ENCODE results near the gene GSTK1. TPM values are rescaled to one million over a fixed set of nuclear protein-coding genes. Genes with fewer than 3 reads are reported as not detected.
"Not testable (repeated sequence)": the region's sequence is repeated elsewhere in the genome, so short reads cannot be mapped to it uniquely, and the experiment has no call there.

The GSTK1 gene
- polyA plus RNA-seq, 12 donors = 72.2 to 111 (median 84.4) TPM; not detected in 1

- DNase-seq = not testable (repeated sequence)
These were observed 941 bp downstream of the GSTK1 start for GRCh38 chr7:143264196-143264568.

DNA sequence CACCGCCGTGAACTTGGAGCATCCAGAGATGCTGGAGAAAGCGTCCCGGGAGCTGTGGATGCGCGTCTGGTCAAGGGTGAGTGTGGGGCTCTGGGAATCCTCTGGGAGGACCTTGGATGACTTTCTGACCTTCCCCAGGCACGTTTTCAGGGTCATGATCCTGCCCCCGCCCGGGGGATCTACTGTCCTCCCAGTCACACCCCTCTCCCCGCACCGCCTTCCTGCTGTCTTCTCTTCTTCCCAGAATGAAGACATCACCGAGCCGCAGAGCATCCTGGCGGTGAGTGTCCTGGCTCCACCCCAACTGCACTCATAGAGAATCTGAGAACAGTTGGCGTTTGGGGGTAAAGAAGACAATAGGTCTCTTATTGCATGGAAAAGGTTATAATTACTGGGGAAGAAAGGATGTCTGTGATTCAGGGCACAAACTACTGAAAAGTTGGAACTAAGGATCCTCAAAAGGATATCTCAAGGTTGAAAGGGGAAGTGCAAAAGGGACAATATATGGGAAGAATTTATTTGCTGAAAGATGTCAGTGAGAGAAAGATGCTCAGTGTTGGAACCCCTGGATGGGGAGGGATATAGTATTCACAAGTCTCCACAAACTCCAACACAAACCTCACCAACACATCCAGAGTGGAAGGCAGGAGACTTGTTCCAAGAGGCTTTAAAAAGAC lies 1.9 kb downstream of the GSTK1 start:
- DNase-seq = no peak

DNA sequence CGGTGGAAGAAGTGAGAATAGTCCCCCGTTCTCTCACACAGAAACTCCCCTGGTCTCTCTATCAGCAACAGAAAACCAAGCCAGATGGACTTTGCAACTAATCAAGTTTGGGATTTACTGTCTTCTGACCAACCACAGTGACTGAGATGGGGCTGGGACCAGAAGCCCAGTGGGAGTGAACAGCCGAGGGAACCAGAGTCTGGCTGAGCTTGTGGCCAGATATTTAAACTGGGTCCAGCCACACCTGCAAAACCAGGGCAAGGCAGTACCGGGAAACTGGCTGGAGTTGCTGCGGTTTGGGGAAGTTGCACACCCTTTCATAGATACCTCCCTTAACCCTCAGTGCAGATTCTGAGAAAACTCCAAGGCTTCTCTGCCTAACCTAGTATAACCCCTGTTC lies 6.0 kb downstream of the GSTK1 start:
- DNase-seq = no peak

DNA sequence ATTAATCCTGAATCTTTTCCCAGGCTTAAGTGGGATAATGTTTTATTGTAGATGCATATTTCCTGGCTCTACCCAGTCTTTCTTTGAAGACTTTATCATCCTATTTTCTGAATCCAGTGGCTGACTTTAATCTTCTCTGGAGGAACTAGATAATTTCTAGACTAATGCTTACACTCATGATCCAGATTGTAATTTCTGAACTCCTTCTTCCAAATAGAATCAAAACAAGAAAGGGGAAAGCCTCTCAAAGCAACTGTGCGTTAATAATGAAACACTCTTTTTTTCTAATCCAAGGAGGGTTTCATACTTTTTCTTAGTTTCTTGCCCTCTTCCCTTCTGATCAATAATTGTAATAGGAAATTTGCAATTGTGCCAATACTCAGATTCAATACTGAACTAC lies 8.0 kb downstream of the GSTK1 start:
- DNase-seq = no peak

DNA sequence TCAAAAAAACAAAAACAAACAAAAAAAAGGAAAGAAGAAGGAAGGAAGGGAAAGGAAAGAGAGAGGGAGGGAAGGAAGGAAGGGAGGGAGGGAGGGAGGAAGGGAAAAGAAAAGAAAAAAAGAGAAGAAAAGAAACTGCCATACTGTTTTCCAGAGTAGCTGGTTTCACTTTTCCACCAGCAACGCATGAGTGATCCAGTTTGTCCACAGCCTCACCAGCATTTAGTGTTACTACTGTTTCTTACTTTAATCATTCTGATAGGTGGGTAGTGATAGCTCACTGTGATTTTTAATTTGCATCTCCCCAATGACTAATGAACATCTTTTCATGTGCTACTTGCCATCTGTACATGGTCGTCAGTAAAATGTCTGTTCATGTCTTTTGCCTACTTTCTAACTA lies 9.6 kb downstream of the GSTK1 start:
- no peak for DNase-seq

GRCh38 chr7:143279186-143280098 lies 16.2 kb downstream of the GSTK1 start:
- peak; percentile 78 for DNase-seq

DNA sequence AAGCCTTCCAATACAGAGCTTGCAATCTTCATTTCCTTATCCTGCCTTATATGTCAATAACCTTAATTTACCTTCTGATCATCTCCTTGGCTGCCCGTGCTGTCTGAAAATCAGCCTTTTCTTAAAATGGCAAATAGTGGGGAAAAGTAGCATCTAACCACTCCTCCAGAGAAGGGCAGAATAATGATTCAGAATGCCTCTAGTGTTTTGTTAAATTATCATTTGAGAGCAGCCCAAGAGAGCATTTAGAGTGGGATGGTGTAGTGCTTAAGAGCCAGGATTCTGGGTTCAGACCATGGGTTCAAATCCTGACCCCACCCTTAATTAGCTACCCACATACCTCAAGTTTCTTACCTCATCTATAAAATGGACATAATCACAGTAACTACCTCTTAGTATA lies 16.9 kb downstream of the GSTK1 start:
- DNase-seq = no peak

DNA sequence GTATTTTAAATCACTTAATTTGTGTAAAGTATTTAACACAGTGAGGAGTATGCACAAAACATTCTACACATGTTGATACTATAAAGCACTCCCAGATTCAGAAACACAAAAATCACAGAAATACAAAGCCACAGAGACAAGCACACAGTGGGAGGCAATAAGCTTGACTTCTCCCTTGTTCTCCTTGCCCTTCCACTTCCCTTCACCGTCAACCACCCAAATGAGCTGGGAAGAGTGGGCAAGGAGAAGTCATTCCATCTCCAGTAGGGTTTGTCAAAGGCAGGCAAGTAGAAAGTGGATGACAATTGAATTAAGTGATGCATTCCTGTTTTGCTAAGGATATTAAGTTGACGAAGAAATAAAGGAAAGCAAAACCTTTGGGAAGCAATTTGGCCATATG lies 17.3 kb downstream of the GSTK1 start:
- DNase-seq = no peak

- no peak for DNase-seq
These were observed 18.3 kb downstream of the GSTK1 start for GRCh38 chr7:143281529-143281928.

GRCh38 chr7:143282124-143282523 lies 18.9 kb downstream of the GSTK1 start:
- no peak for DNase-seq

DNA sequence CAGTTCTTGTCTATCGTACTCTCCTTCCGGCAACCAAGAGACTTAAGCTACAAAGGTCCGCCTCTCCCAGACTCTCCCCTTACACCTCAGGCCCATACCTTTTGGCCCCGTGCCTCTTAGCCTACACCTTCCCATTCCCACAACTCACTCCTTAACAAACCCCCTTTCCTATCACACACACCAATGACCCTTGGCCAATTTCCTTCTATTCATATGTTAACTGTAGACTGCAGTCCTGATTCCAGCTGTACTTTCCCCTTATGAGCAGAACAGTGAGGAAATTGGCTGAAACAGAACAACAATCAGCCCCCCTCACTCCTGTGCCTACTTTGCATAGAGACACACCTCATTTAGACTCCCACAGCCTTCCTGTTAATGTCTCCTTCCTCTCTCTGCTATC lies 20.1 kb downstream of the GSTK1 start:
- DNase-seq = no peak

GRCh38 chr7:143284591-143285469 lies 21.6 kb downstream of the GSTK1 start, which contains the start of gene TMEM139:
Gene TMEM139, plus strand, starts transcription at chr7:143284958. Its CDS starts 1,000 bp downstream, at chr7:143285958.
- no peak for DNase-seq

- no peak for DNase-seq
These were observed 22.2 kb downstream of the GSTK1 start for GRCh38 chr7:143285470-143285778.

- DNase-seq = no peak
These were observed 22.7 kb downstream of the GSTK1 start for GRCh38 chr7:143285806-143286521.

DNA sequence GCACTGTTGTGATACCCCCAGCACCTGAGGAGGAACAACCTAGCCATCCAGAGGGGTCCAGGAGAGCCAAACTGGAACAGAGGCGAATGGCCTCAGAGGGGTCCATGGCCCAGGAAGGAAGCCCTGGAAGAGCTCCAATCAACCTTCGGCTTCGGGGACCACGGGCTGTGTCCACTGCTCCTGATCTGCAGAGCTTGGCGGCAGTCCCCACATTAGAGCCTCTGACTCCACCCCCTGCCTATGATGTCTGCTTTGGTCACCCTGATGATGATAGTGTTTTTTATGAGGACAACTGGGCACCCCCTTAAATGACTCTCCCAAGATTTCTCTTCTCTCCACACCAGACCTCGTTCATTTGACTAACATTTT lies 23.3 kb downstream of the GSTK1 start:
- DNase-seq = no peak

DNA sequence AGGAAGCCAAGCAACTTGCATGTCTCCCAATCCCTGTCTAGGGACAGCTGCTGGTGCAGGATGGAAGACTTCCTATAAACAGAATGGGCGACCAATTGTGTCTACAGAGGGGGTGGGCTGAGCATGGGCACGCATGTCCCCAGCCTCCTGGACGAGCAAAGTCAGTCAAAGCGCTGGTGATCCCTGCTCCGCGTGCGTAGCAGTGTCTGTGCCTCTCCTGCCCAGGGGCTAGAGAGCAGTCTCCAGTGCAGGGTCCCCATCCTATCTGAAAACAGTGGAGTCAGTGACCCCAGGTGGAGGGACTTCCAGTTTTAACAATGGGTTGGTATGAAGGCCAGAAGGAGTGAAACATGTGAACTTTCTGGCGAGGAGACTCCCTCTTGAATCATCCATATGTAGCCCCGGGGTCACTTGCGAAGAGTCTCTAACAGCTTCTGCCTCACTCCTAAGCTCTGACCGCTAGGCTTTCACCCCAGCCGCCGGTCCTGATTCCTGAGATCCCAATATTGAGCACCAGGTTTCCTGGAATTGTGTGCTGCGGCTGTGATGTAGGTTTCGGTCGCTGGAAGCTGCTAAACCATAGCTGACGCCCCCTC lies 24.2 kb downstream of the GSTK1 start:
- DNase-seq = no peak

- DNase-seq = peak; percentile 97
These were observed 24.9 kb downstream of the GSTK1 start, which contains the start of gene CASP2 for GRCh38 chr7:143287935-143288826. Gene CASP2, plus strand, starts transcription at chr7:143288351. Its CDS starts 105 bp downstream, at chr7:143288456.

DNA sequence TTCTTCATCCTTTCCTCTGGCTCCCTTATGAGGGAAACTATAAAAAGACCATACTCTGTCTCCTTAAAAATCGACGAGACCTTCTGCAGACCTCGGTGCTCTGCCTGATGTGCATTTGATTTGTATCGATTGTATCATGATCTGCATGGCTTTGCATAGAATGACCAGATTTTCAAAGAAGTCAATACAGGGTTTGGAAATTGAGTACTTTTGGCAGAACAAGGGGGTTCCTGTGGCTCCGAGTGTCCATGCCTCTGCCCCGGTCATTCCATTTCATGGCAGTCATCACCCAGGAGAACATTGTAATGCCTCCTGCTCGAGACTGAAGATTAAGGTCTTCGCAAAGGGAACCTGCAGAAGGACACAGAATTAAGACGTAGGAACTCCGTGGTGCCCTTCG lies 25.6 kb downstream of the GSTK1 start:
- no peak for DNase-seq

- no peak for DNase-seq
These were observed 26.2 kb downstream of the GSTK1 start for GRCh38 chr7:143289421-143289820.

- not testable (repeated sequence) for DNase-seq
These were observed 26.6 kb downstream of the GSTK1 start for GRCh38 chr7:143289888-143290287.

Data from muscle of arm (tissue), 12 donors.